Measurements from ENCODE around the gene CPEB4.

DNA sequence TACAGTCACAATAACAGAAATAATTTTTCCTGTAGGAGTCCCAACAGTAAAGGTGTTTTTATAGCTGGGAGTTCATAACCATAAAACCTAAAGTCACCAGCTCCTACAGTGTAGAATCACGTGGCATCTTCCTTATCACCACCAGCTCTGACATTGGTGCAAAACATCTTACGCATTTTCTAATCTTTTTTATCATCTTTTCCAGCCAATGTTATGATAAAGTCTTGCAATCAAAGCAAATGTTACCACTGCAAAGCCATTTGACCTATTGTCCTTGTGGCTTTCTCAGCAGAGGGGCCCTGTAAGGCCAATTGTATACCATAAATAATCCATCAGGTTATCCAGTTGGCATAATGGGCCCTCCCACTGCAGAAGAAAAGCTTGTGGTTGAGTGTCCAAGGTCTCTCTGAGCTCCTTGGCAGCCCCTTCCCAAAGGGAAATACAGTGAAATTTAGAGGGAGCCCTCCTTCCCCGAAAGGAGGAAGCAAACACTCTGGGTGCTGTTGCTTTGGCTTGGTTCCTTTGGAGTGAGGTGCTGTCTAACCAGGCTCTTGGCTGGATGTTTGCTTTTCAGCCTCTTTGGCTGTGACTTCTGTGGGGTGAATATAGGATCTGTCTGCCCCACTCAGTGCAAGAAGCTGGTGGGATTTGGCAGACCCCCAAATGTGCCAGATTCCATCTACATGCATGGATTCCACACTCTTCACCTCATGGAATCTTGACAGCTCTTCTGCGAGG lies 29.3 kb upstream of the CPEB4 start:
- TF ChIP-seq, protein P1, sequence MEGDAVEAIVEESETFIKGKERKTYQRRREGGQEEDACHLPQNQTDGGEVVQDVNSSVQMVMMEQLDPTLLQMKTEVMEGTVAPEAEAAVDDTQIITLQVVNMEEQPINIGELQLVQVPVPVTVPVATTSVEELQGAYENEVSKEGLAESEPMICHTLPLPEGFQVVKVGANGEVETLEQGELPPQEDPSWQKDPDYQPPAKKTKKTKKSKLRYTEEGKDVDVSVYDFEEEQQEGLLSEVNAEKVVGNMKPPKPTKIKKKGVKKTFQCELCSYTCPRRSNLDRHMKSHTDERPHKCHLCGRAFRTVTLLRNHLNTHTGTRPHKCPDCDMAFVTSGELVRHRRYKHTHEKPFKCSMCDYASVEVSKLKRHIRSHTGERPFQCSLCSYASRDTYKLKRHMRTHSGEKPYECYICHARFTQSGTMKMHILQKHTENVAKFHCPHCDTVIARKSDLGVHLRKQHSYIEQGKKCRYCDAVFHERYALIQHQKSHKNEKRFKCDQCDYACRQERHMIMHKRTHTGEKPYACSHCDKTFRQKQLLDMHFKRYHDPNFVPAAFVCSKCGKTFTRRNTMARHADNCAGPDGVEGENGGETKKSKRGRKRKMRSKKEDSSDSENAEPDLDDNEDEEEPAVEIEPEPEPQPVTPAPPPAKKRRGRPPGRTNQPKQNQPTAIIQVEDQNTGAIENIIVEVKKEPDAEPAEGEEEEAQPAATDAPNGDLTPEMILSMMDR (IDR thresholded peaks at IDR 0.05 in 4 of 5, conservative IDR thresholded peaks at IDR 0.05 in 1 of 5), result no peak
- no peak for TF ChIP-seq POLR2A (IDR thresholded peaks at IDR 0.05)
